Endodermal cell (in vitro differentiated cells): ENCODE results near the gene AP2M1. TPM values are rescaled to one million over a fixed set of nuclear protein-coding genes. Genes with fewer than 3 reads are reported as not detected.

Source experiments
- DNase-seq: peaks from one replicate; pipeline ENCODE4 v3.0.0-alpha.2; 2017
- H3K27ac ChIP-seq: 2 replicates; pipeline ENCODE4 v1.5.1; 2013; ENCODE audit warnings: mild to moderate bottlenecking, low read depth, low read length, moderate library complexity
- H3K27me3 ChIP-seq: 2 replicates; pipeline ENCODE4 v1.6.1; 2013; ENCODE audit warnings: mild to moderate bottlenecking, low read length, moderate library complexity; ENCODE audit not compliant: insufficient read depth, control insufficient read depth, poor library complexity, severe bottlenecking
- H3K36me3 ChIP-seq: 2 replicates; pipeline ENCODE4 v1.7.0; 2013; ENCODE audit warnings: mild to moderate bottlenecking, low read length, moderate library complexity; ENCODE audit not compliant: control insufficient read depth, insufficient read depth
- H3K4me1 ChIP-seq: one replicate; pipeline ENCODE4 v1.7.0; 2013; ENCODE audit warnings: low read length; ENCODE audit not compliant: control insufficient read depth, insufficient read depth
- H3K4me3 ChIP-seq: 2 replicates; pipeline ENCODE4 v1.5.1; 2013; ENCODE audit warnings: mild to moderate bottlenecking, low read length, moderate library complexity
- H3K9ac ChIP-seq: 2 replicates; pipeline ENCODE4 v1.6.1; 2013; ENCODE audit warnings: mild to moderate bottlenecking, low read length, moderate library complexity; ENCODE audit not compliant: poor library complexity, severe bottlenecking; ENCODE audit errors: extremely low read depth
- H3K9me3 ChIP-seq: 2 replicates; pipeline ENCODE4 v1.6.1; 2013; ENCODE audit warnings: mild to moderate bottlenecking, low read length, moderate library complexity; ENCODE audit not compliant: control insufficient read depth
- H3K27ac Mint-ChIP-seq: 2 replicates; pipeline ENCODE4 v1.8.0; 2020; ENCODE audit warnings: mixed read lengths
- H3K27me3 Mint-ChIP-seq: 2 replicates; pipeline ENCODE4 v1.8.0; 2021; ENCODE audit warnings: mild to moderate bottlenecking, mixed read lengths; ENCODE audit not compliant: insufficient read depth
- H3K36me3 Mint-ChIP-seq: 2 replicates; pipeline ENCODE4 v1.8.0; 2020; ENCODE audit warnings: low read depth, mixed read lengths
- H3K4me1 Mint-ChIP-seq: 2 replicates; pipeline ENCODE4 v1.8.0; 2020; ENCODE audit warnings: mixed read lengths
- H3K4me3 Mint-ChIP-seq: 2 replicates; pipeline ENCODE4 v1.8.0; 2020; ENCODE audit warnings: mild to moderate bottlenecking, moderate library complexity, mixed read lengths
- H3K9me3 Mint-ChIP-seq: 2 replicates; pipeline ENCODE4 v1.8.0; 2020; ENCODE audit warnings: mild to moderate bottlenecking, mixed read lengths
- WGBS, 2 experiments: methylation state at CpG; one replicate each; pipeline versions ENCODE4 v1.1.5 to v1.1.7; 2013; ENCODE audit warnings: missing lambda C conversion rate in 2 of 2, mixed read lengths in 1 of 2; ENCODE audit not compliant: insufficient coverage in 1 of 2, insufficient read length in 1 of 2; 5-methylcytosine and 5-hydroxymethylcytosine counted together
- total RNA-seq, 2 donors: library from RNA; stranded (reverse); fragmentation: NEBNext Ultra II Directional in 1 of 2; extraction: Animal tissue kit (Norgen Biotek cat#: 25700) in 1 of 2; gene quantifications; 2 replicates in 1 of 2; 3 replicates in 1 of 2; pipeline ENCODE4 v1.2.1, GENCODE V29; 2021
- TF ChIP-seq, protein P1 (sequence below): fragments of 200-600 bp; sonication (generic); conservative IDR thresholded peaks from 2 replicates; pipeline ENCODE4 v1.5.0; 2021; ENCODE audit warnings: antibody characterized with exemption, mild to moderate bottlenecking

The AP2M1 gene
- total RNA-seq, 2 donors from 2014 or later: 412 to 450 TPM

DNA sequence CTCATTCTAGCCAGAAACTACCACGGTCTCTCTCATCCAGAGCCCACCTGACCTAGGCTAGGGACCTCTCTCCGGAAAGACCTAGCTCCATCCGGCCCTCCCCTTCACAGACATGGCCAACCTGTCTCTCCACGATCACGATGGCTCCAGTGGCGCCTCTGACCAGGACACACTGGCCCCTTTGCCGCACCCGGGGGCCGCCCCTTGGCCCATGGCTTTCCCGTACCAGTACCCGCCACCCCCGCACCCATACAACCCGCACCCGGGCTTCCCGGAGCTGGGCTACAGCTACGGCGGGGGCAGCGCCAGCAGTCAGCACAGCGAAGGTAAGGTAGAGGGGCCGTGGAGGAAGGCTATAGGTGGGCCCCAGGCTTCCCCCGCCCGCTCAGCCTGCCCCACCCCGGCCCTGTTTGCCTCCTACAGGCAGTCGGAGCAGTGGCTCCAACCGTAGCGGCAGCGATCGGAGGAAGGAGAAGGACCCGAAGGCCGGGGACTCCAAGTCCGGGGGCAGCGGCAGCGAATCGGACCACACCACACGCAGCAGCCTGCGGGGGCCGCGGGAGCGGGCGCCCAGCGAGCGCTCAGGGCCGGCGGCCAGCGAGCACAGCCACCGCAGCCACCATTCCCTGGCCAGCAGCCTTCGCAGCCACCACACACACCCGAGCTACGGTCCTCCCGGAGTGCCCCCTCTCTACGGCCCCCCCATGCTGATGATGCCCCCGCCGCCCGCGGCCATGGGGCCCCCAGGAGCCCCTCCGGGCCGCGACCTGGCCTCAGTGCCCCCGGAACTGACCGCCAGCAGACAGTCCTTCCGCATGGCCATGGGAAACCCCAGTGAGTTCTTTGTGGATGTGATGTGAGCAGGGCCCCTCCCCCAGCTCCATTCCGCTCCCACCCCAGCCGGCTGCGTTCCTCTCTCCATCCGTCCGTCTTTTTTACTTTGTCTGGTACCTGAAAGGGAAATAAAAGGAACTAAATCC is 4.5 kb upstream of the AP2M1 start:
- H3K27me3 Mint-ChIP-seq: no peaks in the 10 kb centered on the region
- no peak overlapping the region for H3K27ac Mint-ChIP-seq
- Histone ChIP-seq H3K9ac (no peak overlapping the region), H3K27ac (no peak overlapping the region), H3K9me3 (no peaks in the 10 kb centered on the region), H3K4me3 (no peak overlapping the region), H3K27me3 (no peaks in the 10 kb centered on the region), H3K4me1 (no peaks in the 10 kb centered on the region), H3K36me3 (peaks cover 63% of the 10 kb centered on the region)
- no peak overlapping the region for H3K4me3 Mint-ChIP-seq
- WGBS, 2 experiments: 96 to 98% methylated on average over 28 to 66 of the region's 66 CpGs
- DNase-seq: peak; percentile 44
- TF ChIP-seq, protein P1, sequence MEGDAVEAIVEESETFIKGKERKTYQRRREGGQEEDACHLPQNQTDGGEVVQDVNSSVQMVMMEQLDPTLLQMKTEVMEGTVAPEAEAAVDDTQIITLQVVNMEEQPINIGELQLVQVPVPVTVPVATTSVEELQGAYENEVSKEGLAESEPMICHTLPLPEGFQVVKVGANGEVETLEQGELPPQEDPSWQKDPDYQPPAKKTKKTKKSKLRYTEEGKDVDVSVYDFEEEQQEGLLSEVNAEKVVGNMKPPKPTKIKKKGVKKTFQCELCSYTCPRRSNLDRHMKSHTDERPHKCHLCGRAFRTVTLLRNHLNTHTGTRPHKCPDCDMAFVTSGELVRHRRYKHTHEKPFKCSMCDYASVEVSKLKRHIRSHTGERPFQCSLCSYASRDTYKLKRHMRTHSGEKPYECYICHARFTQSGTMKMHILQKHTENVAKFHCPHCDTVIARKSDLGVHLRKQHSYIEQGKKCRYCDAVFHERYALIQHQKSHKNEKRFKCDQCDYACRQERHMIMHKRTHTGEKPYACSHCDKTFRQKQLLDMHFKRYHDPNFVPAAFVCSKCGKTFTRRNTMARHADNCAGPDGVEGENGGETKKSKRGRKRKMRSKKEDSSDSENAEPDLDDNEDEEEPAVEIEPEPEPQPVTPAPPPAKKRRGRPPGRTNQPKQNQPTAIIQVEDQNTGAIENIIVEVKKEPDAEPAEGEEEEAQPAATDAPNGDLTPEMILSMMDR: no peak
- no peaks in the 10 kb centered on the region for H3K4me1 Mint-ChIP-seq
- H3K36me3 Mint-ChIP-seq: peaks cover 60% of the 10 kb centered on the region
- no peaks in the 10 kb centered on the region for H3K9me3 Mint-ChIP-seq

DNA sequence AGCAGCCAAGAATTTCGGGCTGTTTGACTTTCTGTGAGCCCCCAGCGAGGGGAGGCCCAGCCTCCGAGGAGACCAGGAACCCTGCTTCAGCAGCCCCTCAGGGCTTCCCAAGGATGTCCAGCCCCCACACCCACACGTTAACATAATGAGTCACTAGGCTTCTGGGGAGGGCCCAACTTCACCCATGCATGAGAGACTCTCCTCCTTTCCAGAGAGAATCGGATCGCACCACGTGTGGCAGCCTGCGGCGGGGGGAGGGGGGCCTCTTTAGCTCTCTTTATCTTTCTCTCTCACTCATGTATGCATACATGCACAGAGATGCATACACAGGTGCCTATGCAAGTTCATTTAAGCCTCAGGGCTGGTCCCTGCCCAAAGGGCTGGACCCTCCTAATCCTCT is 3.1 kb upstream of the AP2M1 start:
- 87% methylated on average over 9 of the region's 9 CpGs for WGBS, 2 experiments
- no peaks in the 10 kb centered on the region for H3K27me3 Mint-ChIP-seq
- H3K4me3 ChIP-seq: no peak overlapping the region
- TF ChIP-seq, protein P1: no peak
- peaks cover 46% of the 10 kb centered on the region for H3K36me3 Mint-ChIP-seq
- H3K27me3 ChIP-seq: no peaks in the 10 kb centered on the region
- H3K9ac ChIP-seq: no peak overlapping the region
- H3K4me1 ChIP-seq: no peaks in the 10 kb centered on the region
- no peak overlapping the region for H3K4me3 Mint-ChIP-seq
- peaks cover 49% of the 10 kb centered on the region for H3K36me3 ChIP-seq
- peaks cover under 1% of the 10 kb centered on the region for H3K4me1 Mint-ChIP-seq
- H3K9me3 ChIP-seq: no peaks in the 10 kb centered on the region
- DNase-seq: peak; percentile 49
- H3K27ac Mint-ChIP-seq: peak overlapping the region; percentile 83
- H3K27ac ChIP-seq: no peak overlapping the region
- no peaks in the 10 kb centered on the region for H3K9me3 Mint-ChIP-seq

DNA sequence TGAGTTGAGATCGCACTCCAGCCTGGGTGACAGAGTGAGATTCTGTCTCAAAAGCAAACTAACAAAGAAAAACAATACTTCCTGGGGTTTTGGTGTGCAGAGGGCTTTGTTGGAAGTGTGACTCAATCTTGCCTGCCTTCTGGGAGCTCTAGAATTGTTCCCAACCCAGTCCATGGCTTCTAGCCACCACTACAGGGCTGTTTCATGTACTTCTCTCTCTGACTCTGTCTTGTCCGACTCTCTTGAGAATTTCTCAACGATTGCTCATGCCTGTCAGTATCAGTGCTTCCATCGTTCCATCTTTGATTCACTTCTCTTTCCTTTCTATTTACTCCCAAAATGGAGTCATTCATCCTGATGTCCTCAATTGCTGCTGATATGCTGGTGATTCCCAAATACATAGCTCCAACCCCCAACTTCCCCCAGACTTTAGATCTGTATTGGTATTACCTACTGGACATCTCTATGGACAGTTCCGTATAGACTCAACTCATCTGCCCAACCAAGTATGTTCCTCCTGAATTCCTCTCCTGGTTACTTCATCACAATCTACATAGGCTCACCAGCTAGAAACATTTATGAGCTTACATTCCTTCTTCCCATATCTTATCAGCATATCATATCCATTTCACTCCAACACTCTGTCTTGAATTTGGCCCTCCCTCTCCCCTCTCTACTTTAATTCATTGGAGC is 1.8 kb upstream of the AP2M1 start:
- Histone ChIP-seq H3K27me3 (no peaks in the 10 kb centered on the region), H3K9me3 (no peaks in the 10 kb centered on the region), H3K9ac (no peak overlapping the region), H3K4me1 (peaks cover 10% of the 10 kb centered on the region), H3K27ac (no peak overlapping the region), H3K4me3 (no peak overlapping the region), H3K36me3 (peaks cover 47% of the 10 kb centered on the region)
- Mint-ChIP-seq H3K27me3 (no peaks in the 10 kb centered on the region), H3K36me3 (peaks cover 44% of the 10 kb centered on the region), H3K4me3 (no peak overlapping the region), H3K9me3 (no peaks in the 10 kb centered on the region), H3K27ac (no peak overlapping the region), H3K4me1 (peaks cover 14% of the 10 kb centered on the region)
- TF ChIP-seq, protein P1: no peak
- WGBS, 2 experiments: 94 to 95% methylated on average over 5 of the region's 5 CpGs
- DNase-seq: peak; percentile 10
